Liver (tissue), 9 donors: ENCODE results near the gene C19orf81. TPM values are rescaled to one million over a fixed set of nuclear protein-coding genes. Genes with fewer than 3 reads are reported as not detected.

ENCODE experiments used
- DNase-seq: peaks from one replicate; pipeline ENCODE4 v3.0.0-alpha.2; 2017; ENCODE audit warnings: low spot score
- H3K27ac ChIP-seq, 2 donors: one replicate each; pipeline ENCODE4 v1.7.0; 2013; ENCODE audit warnings: inconsistent platforms in 2 of 2, low read length in 2 of 2, control low read depth in 1 of 2, low read depth in 1 of 2, mild to moderate bottlenecking in 1 of 2
- H3K27me3 ChIP-seq, 4 donors: one replicate each; pipeline versions ENCODE4 v1.6.1 to v1.7.0; 2013; ENCODE audit warnings: low read length in 3 of 4, inconsistent platforms in 1 of 4, mild to moderate bottlenecking in 1 of 4, moderate library complexity in 1 of 4; ENCODE audit not compliant: control insufficient read depth in 4 of 4, insufficient read depth in 4 of 4
- H3K36me3 ChIP-seq, 4 donors: one replicate each; pipeline versions ENCODE4 v1.6.1 to v1.7.0; 2013; ENCODE audit warnings: low read length in 3 of 4, mild to moderate bottlenecking in 3 of 4, low read depth in 1 of 4, moderate library complexity in 1 of 4; ENCODE audit not compliant: control insufficient read depth in 4 of 4, insufficient read depth in 3 of 4
- H3K4me1 ChIP-seq, 4 donors: one replicate each; pipeline versions ENCODE4 v1.6.1 to v1.7.0; 2013; ENCODE audit warnings: low read length in 3 of 4, mild to moderate bottlenecking in 3 of 4, moderate library complexity in 1 of 4; ENCODE audit not compliant: control insufficient read depth in 4 of 4, insufficient read depth in 4 of 4
- H3K4me3 ChIP-seq, 3 donors: one replicate each; pipeline versions ENCODE4 v1.6.1 to v1.7.0; 2013; ENCODE audit warnings: low read length in 3 of 3, control low read depth in 1 of 3, low read depth in 1 of 3, mild to moderate bottlenecking in 1 of 3
- H3K9ac ChIP-seq, 2 donors: one replicate each; pipeline ENCODE4 v1.7.0; 2013; ENCODE audit warnings: low read length in 2 of 2, mild to moderate bottlenecking in 2 of 2, moderate library complexity in 2 of 2, control low read depth in 1 of 2, low read depth in 1 of 2
- H3K9me3 ChIP-seq, 4 donors: one replicate each; pipeline versions ENCODE4 v1.6.1 to v1.7.0; 2013; ENCODE audit warnings: low read length in 3 of 4; ENCODE audit not compliant: control insufficient read depth in 4 of 4
- ATF3 ChIP-seq: IDR thresholded peaks from 2 replicates; pipeline ENCODE4 v1.6.1; 2016; ENCODE audit warnings: antibody characterized with exemption
- CTCF ChIP-seq: fragments of 150-350 bp; IDR thresholded peaks from 2 replicates; pipeline ENCODE4 v1.5.1; 2017; ENCODE audit warnings: improper control_type of control experiment, low read depth, low read length; ENCODE audit not compliant: missing input control
- EGR1 ChIP-seq, 2 donors: IDR thresholded peaks; 2 replicates each; pipeline ENCODE4 v1.6.1; 2016 to 2018; ENCODE audit warnings: antibody characterized with exemption in 2 of 2, low read depth in 2 of 2
- FOXA1 ChIP-seq: IDR thresholded peaks from 2 replicates; pipeline ENCODE4 v1.6.1; 2016; ENCODE audit warnings: antibody characterized with exemption
- FOXA2 ChIP-seq: IDR thresholded peaks from 2 replicates; pipeline ENCODE4 v1.6.1; 2016; ENCODE audit warnings: antibody characterized with exemption
- GABPA ChIP-seq, 2 donors: IDR thresholded peaks in 1 of 2; conservative IDR thresholded peaks in 1 of 2; 2 replicates each; pipeline ENCODE4 v1.6.1; 2016; ENCODE audit warnings: antibody characterized with exemption in 2 of 2, mild to moderate bottlenecking in 1 of 2, moderate library complexity in 1 of 2
- HNF4A ChIP-seq, 2 donors: conservative IDR thresholded peaks; 2 replicates each; pipeline ENCODE4 v1.6.1; 2016; ENCODE audit warnings: antibody characterized with exemption in 2 of 2, mild to moderate bottlenecking in 2 of 2
- HNF4G ChIP-seq: IDR thresholded peaks from 2 replicates; pipeline ENCODE4 v1.6.1; 2016; ENCODE audit warnings: antibody characterized with exemption
- JUND ChIP-seq, 2 donors: IDR thresholded peaks; 2 replicates each; pipeline ENCODE4 v1.6.1; 2016; ENCODE audit warnings: antibody characterized with exemption in 2 of 2
- MAX ChIP-seq: IDR thresholded peaks from 2 replicates; pipeline ENCODE4 v1.6.1; 2016; ENCODE audit warnings: antibody characterized with exemption
- NR2F2 ChIP-seq: IDR thresholded peaks from 2 replicates; pipeline ENCODE4 v1.6.1; 2016; ENCODE audit warnings: antibody characterized with exemption
- RAD21 ChIP-seq, 2 donors: IDR thresholded peaks; 2 replicates each; pipeline ENCODE4 v1.6.1; 2016; ENCODE audit warnings: antibody characterized with exemption in 2 of 2, mild to moderate bottlenecking in 2 of 2
- REST ChIP-seq: IDR thresholded peaks from 2 replicates; pipeline ENCODE4 v1.6.1; 2016; ENCODE audit warnings: antibody characterized with exemption, mild to moderate bottlenecking
- RXRA ChIP-seq, 2 donors: IDR thresholded peaks; 2 replicates each; pipeline ENCODE4 v1.6.1; 2017 to 2018; ENCODE audit warnings: antibody characterized with exemption in 2 of 2, mild to moderate bottlenecking in 1 of 2
- SP1 ChIP-seq: IDR thresholded peaks from 2 replicates; pipeline ENCODE4 v1.6.1; 2018; ENCODE audit warnings: antibody characterized with exemption, mild to moderate bottlenecking
- TAF1 ChIP-seq: conservative IDR thresholded peaks from 2 replicates; pipeline ENCODE4 v1.6.1; 2016; ENCODE audit warnings: antibody characterized with exemption, mild to moderate bottlenecking
- YY1 ChIP-seq: IDR thresholded peaks from 2 replicates; pipeline ENCODE4 v1.6.1; 2016; ENCODE audit warnings: antibody characterized with exemption, mild to moderate bottlenecking
- ZBTB33 ChIP-seq: IDR thresholded peaks from 2 replicates; pipeline ENCODE4 v1.6.1; 2016; ENCODE audit warnings: antibody characterized with exemption
- WGBS: extraction: QIAGEN DNeasy Blood & Tissue Kit; methylation state at CpG from one replicate; pipeline ENCODE4 v1.1.7; 2013; 5-methylcytosine and 5-hydroxymethylcytosine counted together
- polyA plus RNA-seq, 2 donors: library from polyadenylated mRNA; stranded (reverse) in 1 of 2; unstranded in 1 of 2; fragments of 200-250 nt in 1 of 2; fragments of >200 nt in 1 of 2; fragmentation: Nextera tagmentation in 1 of 2; extraction: Ambion mirVana in 1 of 2; gene quantifications; one replicate each; pipeline versions ENCODE4 v1.2.1 to v1.2.3, GENCODE V29; 2013 to 2015
- total RNA-seq, 2 donors: library from RNA; depleted of rRNA; stranded (reverse); fragments of >200 nt; gene quantifications; one replicate each; pipeline ENCODE4 v1.2.3, GENCODE V29; 2014
- donor health status: healthy.
- donor health status: healthy.
- donor health status: healthy.
- donor health status: healthy.
- donor health status: healthy.

Gene C19orf81
- total and polyA plus RNA-seq, 4 donors = not detected

GRCh38 chr19:50702158-50702870 is 53.1 kb downstream of the C19orf81 start:
- H3K27ac ChIP-seq = no peak overlapping the region
- no peaks in the 10 kb centered on the region for H3K36me3 ChIP-seq
- H3K9me3 ChIP-seq = no peaks in the 10 kb centered on the region
- no peak overlapping the region for H3K9ac ChIP-seq
- H3K4me3 ChIP-seq = no peak overlapping the region
- TF ChIP-seq YY1 (no peak), SP1 (no peak), FOXA2 (no peak), NR2F2 (no peak), RAD21 (IDR thresholded peaks at IDR 0.05) (no peak), MAX (no peak), RXRA (IDR thresholded peaks at IDR 0.05) (no peak), REST (no peak), TAF1 (no peak)
- no peak for DNase-seq
- WGBS = 57% methylated on average over 23 of the region's 23 CpGs
- peaks cover 0 to 5% (median 1%) of the 10 kb centered on the region in 4 donors for H3K27me3 ChIP-seq
- H3K4me1 ChIP-seq = no peaks in the 10 kb centered on the region

- 62% methylated on average over 47 of the region's 47 CpGs for WGBS
- Histone ChIP-seq H3K9ac (no peak overlapping the region), H3K4me1 (no peaks in the 10 kb centered on the region), H3K36me3 (no peaks in the 10 kb centered on the region), H3K9me3 (no peaks in the 10 kb centered on the region), H3K27me3 (peaks cover 0 to 5% (median 1%) of the 10 kb centered on the region in 4 donors), H3K4me3 (no peak overlapping the region), H3K27ac (no peak overlapping the region)
- DNase-seq = no peak
- TF ChIP-seq HNF4G (no peak), YY1 (no peak), MAX (no peak), ZBTB33 (no peak), FOXA1 (no peak), CTCF (no peak), RAD21 (IDR thresholded peaks at IDR 0.05) (no peak), EGR1 (IDR thresholded peaks at IDR 0.05; ENCODE audit: low read depth in 2 of 2) (no peak), FOXA2 (no peak), REST (no peak), HNF4A (conservative IDR thresholded peaks at IDR 0.05) (no peak), GABPA (IDR thresholded peaks at IDR 0.05 in 1 of 2, conservative IDR thresholded peaks at IDR 0.05 in 1 of 2) (no peak), JUND (IDR thresholded peaks at IDR 0.05) (no peak), NR2F2 (no peak), ATF3 (no peak)
These were observed 53.9 kb downstream of the C19orf81 start for GRCh38 chr19:50702871-50703829.
